ENCODE measurements around the gene DNAJA4.

Gene DNAJA4

GRCh38 chr15:78266806-78267205 lies 2.4 kb downstream of the DNAJA4 start:
- in situ Hi-C loops (cut with MboI; ENCODE audit: low pct_unique_long_range_greater_than_20kb, low sequenced_read_pairs, unreplicated experiment): no loop called here
- TF ChIP-seq CTCF (IDR thresholded peaks at IDR 0.05; ENCODE audit: extremely low read depth, insufficient read depth, missing control alignments): no peak
- DNase-seq (ENCODE audit: low spot score): no peak

- in situ Hi-C loops (cut with MboI; ENCODE audit: low pct_unique_long_range_greater_than_20kb, low sequenced_read_pairs, unreplicated experiment): no loop called here
- TF ChIP-seq CTCF (IDR thresholded peaks at IDR 0.05; ENCODE audit: extremely low read depth, insufficient read depth, missing control alignments): no peak
- no peak for DNase-seq (ENCODE audit: low spot score)
Measured at GRCh38 chr15:78272316-78272715, 8.0 kb downstream of the DNAJA4 start.

GRCh38 chr15:78272776-78273175 lies 8.4 kb downstream of the DNAJA4 start:
- DNase-seq (ENCODE audit: low spot score): no peak
- in situ Hi-C loops (cut with MboI; ENCODE audit: low pct_unique_long_range_greater_than_20kb, low sequenced_read_pairs, unreplicated experiment): no loop called here
- no peak for TF ChIP-seq CTCF (IDR thresholded peaks at IDR 0.05; ENCODE audit: extremely low read depth, insufficient read depth, missing control alignments)

GRCh38 chr15:78274994-78275393 lies 10.6 kb downstream of the DNAJA4 start:
- in situ Hi-C loops (cut with MboI; ENCODE audit: low pct_unique_long_range_greater_than_20kb, low sequenced_read_pairs, unreplicated experiment): no loop called here
- DNase-seq (ENCODE audit: low spot score): no peak
- TF ChIP-seq CTCF (IDR thresholded peaks at IDR 0.05; ENCODE audit: extremely low read depth, insufficient read depth, missing control alignments): no peak

GRCh38 chr15:78276064-78276943 lies 11.9 kb downstream of the DNAJA4 start:
- in situ Hi-C loops (cut with MboI; ENCODE audit: low pct_unique_long_range_greater_than_20kb, low sequenced_read_pairs, unreplicated experiment): no loop called here
- no peak for DNase-seq (ENCODE audit: low spot score)
- TF ChIP-seq CTCF (IDR thresholded peaks at IDR 0.05; ENCODE audit: extremely low read depth, insufficient read depth, missing control alignments): no peak

- TF ChIP-seq CTCF (IDR thresholded peaks at IDR 0.05; ENCODE audit: extremely low read depth, insufficient read depth, missing control alignments): no peak
- in situ Hi-C loops (cut with MboI; ENCODE audit: low pct_unique_long_range_greater_than_20kb, low sequenced_read_pairs, unreplicated experiment): no loop called here
Measured at GRCh38 chr15:78280319-78281072, 16.1 kb downstream of the DNAJA4 start.

More at GRCh38 chr15:78280319-78281072, 16.1 kb downstream of the DNAJA4 start:
- no peak for DNase-seq (ENCODE audit: low spot score)
